HG03558 (cell line): Measurements from ENCODE around the gene GPR137B.
"Not testable (repeated sequence)": the region's sequence is repeated elsewhere in the genome, so short reads cannot be mapped to it uniquely, and the experiment has no call there.

Experiments used
- ATAC-seq: cut with Tn5 transposase; IDR thresholded peaks from one replicate; pipeline ENCODE4 v1.9.1; 2021; ENCODE audit warnings: moderate number of reproducible peaks; ENCODE audit not compliant: unreplicated experiment; ENCODE audit errors: extremely low read depth

Gene GPR137B

DNA sequence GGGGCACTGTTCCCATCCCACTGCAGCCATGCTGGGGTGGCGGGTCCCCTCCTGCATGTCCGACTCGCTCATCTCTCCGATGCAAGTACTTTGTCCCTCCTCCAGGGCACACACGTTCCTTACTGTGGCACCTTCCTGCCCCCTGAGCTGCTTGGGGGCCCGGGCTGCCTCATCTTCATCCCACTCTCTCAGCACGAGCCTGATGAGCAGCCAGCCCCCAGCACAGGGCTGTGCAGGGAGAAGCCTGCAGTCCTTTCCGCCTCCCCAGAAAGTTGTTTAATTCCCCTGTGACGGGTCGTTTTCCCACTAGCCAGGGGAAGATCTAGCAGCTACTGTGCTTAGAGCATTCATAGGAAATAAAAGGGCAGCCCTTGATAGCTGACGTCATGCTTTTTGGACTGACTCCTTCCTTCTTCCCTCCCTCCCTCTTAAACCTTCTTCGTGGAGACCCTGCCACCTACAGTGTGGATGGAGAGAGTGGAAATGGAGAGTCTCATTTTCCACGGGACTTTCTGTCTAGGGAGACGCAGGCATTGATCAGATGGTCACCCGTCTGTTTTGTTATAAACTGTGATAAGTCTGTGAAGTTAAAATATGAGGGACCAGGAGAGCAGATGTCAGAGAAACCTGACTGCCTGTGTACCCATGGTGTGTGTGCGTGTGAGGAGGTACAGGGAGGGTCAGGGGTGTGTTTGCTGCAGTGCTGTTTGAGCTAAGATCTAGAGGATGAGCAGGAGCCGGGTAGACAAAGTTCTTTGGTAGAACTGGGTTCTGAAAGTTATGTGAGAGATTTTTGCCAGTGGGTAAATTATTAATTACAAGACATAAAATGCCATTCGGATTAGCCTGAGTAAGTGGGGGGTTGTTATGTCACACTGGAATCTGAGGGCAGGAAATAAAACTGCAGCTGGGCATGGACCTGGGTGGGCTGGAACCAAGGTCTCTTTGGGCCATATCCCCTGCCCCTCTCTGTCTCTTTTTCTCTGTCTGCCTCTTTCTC is 34.3 kb downstream of the GPR137B start:
- no peak for ATAC-seq

DNA sequence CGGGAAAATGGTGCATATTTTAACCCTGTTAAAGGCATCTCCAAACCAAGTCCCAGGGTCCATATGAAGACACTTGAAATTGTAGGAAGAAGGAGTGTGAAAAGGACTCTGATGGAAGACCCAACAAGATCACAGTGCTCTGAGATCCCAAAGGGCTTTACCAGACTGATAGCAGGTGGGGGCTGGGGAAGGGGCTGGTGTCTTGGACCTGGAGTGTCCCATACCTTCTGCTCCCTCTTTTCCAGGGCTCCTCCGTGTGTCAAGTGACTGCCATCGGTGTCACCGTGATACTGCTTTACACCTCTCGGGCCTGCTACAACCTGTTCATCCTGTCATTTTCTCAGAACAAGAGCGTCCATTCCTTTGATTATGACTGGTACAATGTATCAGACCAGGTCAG is 37.3 kb downstream of the GPR137B start:
- ATAC-seq = no peak

GRCh38 chr1:236181059-236181458 is 38.7 kb downstream of the GPR137B start:
- no peak for ATAC-seq

- ATAC-seq = no peak
Measured at GRCh38 chr1:236185687-236186086, 43.3 kb downstream of the GPR137B start.

DNA sequence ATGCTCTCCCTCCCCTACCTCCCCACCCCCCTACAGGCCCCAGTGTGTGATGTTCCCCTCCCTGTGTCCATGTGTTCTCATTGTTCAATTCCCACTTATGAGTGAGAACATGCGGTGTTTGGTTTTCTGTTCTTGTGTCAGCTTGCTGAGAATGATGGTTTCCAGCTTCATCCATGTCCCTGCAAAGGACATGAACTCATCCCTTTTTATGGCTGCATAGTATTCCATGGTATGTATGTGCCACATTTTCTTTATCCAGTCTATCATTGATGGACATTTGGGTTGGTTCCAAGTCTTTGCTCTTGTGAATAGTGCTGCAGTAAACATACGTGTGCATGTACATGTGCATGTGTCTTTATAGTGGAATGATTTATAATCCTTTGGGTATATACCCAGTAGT is 44.1 kb downstream of the GPR137B start:
- not testable (repeated sequence) for ATAC-seq

DNA sequence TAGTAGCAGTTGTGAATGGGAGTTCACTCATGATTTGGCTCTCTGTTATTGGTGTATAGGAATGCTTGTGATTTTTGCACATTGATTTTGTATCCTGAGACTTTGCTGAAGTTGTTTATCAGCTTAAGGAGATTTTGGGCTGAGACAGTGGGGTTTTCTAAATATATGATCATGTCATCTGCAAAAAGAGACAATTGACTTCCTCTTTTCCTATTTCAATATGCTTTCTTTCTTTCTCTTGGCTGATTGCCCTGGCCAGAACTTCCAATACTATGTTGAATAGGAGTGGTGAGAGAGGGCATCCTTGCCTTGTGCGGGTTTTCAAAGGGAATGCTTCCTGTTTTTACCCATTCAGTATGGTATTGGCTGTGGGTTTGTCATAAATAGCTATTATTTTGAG is 45.7 kb downstream of the GPR137B start:
- not testable (repeated sequence) for ATAC-seq

DNA sequence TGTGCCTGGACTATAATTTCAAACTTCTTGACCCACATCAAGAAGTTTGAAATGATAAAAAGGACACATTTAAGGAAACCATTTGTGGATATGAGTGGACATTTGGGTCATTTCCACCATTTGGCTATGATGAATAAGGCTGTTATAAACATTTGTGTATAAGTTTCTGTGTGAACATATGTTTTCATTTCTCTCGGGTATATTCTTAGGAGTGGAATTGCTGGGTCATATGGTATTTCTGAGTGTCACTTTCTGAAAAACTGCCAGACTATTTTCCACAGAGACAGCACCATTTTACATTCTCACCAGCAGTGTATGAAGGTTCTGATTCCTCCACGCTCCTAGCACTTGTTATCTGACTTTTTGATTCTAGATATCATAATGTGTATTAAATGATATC is 50.8 kb downstream of the GPR137B start:
- no peak for ATAC-seq

GRCh38 chr1:236200925-236201324 is 58.6 kb downstream of the GPR137B start:
- ATAC-seq = no peak

GRCh38 chr1:236201786-236202185 is 59.4 kb downstream of the GPR137B start:
- no peak for ATAC-seq

DNA sequence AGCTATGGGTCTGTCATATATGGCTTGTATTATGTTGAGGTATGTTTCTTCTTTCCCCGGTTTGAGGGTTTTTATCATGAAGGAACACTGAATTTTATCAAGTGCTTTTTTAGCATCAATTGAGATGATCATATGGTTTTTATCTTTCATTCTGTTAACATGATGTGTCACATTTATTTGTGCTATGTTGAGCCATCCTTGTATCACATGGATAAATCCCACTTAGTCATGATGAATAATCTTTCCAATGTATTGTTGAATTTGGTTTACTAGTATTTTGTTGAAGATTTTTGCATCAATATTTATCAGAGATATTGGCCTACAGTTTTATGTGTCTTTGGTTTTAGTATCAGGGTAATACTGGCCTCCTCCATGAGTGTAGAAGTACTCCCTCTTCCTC is 61.7 kb downstream of the GPR137B start:
- ATAC-seq = no peak

DNA sequence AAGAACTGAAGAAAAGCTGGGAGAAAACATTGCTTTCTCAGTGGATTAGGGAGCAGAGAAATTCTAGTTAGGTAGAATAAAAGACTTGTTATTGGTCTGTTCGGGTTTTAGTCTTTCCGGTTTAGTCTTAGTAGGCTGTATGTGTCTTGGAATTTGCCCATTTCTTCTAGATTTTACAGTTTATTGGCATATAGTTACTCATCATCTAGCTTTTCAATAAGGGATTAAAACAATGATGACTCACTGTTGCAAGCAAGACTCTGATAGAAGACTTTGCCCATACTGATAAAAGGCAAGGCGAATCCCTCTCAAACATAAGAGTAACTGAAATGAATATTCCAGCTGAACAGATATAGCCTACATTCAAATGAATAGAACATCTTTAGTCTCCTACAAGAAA is 62.3 kb downstream of the GPR137B start:
- no peak for ATAC-seq

- ATAC-seq = no peak
Measured at GRCh38 chr1:236206548-236206947, 64.2 kb downstream of the GPR137B start.

DNA sequence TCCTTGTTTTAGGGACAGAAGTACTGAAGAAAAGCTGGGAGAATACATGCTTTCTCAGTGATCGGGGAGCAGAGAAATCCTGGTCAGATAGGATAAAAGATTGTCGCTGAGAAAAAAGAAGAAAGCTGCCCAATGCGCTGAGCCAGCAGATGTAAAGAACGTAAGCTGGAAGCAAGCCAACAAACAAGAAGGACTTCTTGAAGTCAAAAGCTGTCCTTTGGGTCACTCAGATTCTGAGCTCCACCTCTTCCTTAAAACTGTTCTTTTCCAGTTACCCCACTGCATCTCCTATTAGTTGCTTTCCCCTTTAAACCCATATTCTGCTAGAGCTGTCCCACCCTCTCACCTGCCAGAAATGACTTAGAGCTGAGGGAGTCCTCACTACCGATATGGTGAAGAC is 64.8 kb downstream of the GPR137B start:
- no peak for ATAC-seq

DNA sequence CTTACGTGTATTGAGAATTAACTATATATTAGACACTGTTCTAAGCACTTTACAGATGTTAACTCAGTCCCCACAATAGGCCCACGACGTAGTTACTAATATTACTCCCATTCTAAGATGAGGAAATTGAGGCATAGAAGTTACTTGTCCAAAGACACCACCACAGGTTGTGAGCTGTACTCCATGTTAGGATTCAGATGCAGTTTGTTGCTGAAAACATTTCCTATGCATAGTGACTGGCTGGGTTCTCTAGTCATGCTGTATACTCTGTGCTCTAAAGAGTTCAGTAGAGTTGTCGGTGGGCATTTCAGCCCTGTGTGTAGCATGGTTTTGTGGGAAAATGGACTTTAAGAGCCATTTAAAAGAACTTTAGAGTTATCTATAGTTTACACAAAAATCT is 65.2 kb downstream of the GPR137B start:
- no peak for ATAC-seq

GRCh38 chr1:236209185-236209584 is 66.8 kb downstream of the GPR137B start:
- no peak for ATAC-seq

DNA sequence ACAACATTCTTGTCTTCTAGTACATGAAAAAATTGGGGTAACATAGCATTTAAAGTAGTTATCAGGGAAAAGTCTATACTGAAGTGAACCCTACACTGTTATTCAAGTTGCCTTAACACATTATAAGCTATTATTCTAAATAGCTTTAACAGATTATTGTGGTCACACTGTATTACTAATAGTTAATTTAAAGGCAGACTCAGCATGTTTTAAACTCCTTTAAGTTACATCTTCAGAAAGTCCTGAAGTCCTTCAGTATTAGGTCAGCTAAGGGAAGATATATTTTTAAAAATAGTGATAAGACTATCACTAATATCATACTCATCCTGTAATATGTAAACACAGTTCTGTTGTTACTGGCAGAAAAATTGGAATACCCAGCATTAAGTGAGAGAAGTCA is 67.4 kb downstream of the GPR137B start:
- no peak for ATAC-seq

DNA sequence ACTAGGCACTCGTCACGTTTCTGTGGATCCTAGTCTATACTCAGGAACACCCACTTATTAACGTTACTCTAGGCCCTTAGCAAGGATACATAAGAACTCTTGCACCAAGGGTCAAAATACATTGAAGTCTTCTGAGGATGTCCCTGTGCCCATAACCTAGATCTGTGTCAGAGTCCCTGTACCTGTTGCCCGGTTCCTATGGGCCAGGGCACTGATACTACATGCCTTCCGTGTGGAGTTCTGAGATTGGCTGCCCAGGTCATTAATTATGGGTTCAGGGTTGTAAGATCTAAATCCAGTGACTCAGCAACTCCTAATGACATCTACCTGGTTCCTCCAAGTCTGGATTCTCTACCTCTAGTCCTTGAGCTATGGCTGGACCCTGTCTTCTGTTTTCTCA is 69.5 kb downstream of the GPR137B start:
- ATAC-seq = no peak

DNA sequence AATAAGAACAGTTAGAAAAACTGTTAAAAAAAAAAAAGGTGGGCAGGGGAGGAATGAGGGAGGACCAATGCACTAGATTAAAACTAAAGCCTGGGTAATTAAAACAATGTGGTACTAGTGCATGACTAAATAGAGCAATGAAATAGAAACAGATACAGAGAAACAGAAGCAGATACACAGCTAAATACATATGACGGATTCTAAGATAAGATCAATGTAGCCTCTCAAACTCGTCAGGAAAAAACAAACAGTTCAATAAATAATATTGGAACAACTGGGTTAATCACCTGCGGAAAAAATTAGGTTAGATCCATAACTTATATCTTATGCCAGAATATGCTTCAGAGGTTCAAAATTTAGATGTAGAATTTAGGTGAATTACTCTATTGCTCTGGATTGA is 71.2 kb downstream of the GPR137B start:
- ATAC-seq = no peak

DNA sequence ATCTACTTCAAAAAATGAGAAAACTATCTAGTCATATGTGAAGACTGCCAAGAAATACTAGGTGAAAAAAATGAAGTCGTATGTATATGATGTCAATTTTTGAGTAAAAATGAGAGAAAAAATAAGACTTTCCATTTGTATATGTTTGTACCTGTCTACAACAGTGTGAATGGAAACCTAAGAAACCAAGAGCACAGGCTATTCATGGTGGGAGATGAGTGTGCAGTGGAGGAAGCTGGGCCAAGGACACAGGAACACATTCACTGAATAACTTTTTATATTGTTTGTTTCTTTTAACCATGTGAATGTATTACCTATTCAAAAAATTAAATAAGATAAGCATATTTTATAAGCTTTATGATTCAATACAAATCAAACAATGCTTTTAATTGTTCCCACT is 72.4 kb downstream of the GPR137B start:
- ATAC-seq = no peak

DNA sequence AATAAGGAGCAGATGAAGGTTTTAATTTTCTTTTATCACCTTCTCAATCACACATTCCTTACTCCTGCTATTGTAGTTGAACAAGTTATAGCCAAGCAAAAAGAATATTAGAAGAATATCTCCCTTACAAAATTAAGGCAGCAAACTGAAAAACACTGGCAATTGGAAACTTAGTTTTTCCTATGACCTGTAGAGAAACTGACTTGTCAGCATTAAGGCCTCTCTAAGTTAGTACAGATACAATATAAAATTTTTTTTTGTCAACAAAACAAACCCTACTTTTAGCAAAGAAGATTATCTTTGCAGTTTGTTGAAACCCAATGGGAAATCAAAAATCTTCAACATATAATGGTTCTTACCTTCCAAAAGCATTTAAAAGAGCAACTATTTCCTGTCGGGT is 78.1 kb downstream of the GPR137B start:
- no peak for ATAC-seq

DNA sequence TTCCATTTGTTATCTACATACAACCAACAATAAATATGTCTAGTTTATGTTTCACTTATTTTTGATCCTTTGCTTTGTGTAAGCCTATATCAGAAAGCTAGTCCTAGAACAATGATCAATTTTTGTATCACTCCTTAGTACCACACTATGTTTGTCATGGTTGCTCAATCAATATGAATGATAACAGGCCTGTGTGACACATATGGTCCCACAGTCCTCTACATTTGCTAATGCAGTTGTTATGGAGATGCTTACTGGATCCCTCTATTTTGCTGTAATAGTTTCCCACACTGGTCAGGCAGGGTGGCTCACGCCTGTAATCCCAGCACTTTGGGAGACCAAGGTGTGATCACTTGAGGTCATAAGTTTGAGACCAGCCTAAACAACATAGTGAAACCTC is 80.3 kb downstream of the GPR137B start:
- ATAC-seq = no peak

GRCh38 chr1:236228411-236228810 is 86.1 kb downstream of the GPR137B start:
- no peak for ATAC-seq
